Measurements from ENCODE around the gene CUX1.

GRCh38 chr7:101988513-101988912, 171.1 kb downstream of the CUX1 start:
- no peak for TF ChIP-seq CTCF (conservative IDR thresholded peaks at IDR 0.05 in 1 of 2, IDR thresholded peaks at IDR 0.05 in 1 of 2; ENCODE audit: low read depth in 1 of 2, low read length in 2 of 2)
- TF ChIP-seq EZH2 (IDR thresholded peaks at IDR 0.05; ENCODE audit: low read length, missing control alignments): no peak

All from fibroblast of lung (primary cell).